Esophagus muscularis mucosa (tissue), 4 donors: ENCODE measurements around the gene FAM47E. TPM values are rescaled to one million over a fixed set of nuclear protein-coding genes. Genes with fewer than 3 reads are reported as not detected.
A peak's percentile ranks its signal among the peaks of the same experiment; 100 is the strongest.

Source experiments
- DNase-seq: peaks from one replicate; pipeline ENCODE4 v3.0.0-alpha.2; 2017; ENCODE audit errors: extremely low spot score
- H3K27ac ChIP-seq, 4 donors: fragments of 200-600 bp; sonication (generic); replicated peaks in 1 of 4; 1 replicate in 3 of 4; 2 replicates in 1 of 4; pipeline ENCODE4 v1.5.1; 2016 to 2019; ENCODE audit warnings: mild to moderate bottlenecking in 1 of 4
- H3K27me3 ChIP-seq, 4 donors: fragments of 200-600 bp; sonication (generic); one replicate each; pipeline versions ENCODE4 v1.5.1 to v1.6.0; 2016 to 2019
- H3K36me3 ChIP-seq, 4 donors: fragments of 200-600 bp; sonication (generic); one replicate each; pipeline ENCODE4 v1.5.1; 2016 to 2019
- H3K4me1 ChIP-seq, 4 donors: fragments of 200-600 bp; sonication (generic); one replicate each; pipeline ENCODE4 v1.5.1; 2016 to 2019
- H3K4me3 ChIP-seq, 4 donors: fragments of 200-600 bp; sonication (generic); 1 replicate in 2 of 4; 2 replicates in 2 of 4; pipeline ENCODE4 v1.5.1; 2016 to 2019; ENCODE audit warnings: mild to moderate bottlenecking in 4 of 4, moderate library complexity in 1 of 4
- H3K9me3 ChIP-seq, 4 donors: fragments of 200-600 bp; sonication (generic); 1 replicate in 3 of 4; 2 replicates in 1 of 4; pipeline ENCODE4 v1.5.1; 2016 to 2019
- CTCF ChIP-seq, 3 experiments: fragments of 200-600 bp in 2 of 3; fragments of 450-650 bp in 1 of 3; sonication (generic) in 2 of 3; IDR thresholded peaks; one replicate each; pipeline ENCODE4 v1.5.1; 2017 to 2019; ENCODE audit warnings: antibody characterized with exemption in 3 of 3, mild to moderate bottlenecking in 2 of 3, moderate library complexity in 1 of 3
- EP300 ChIP-seq: sonication (generic); formaldehyde crosslinking; IDR thresholded peaks from one replicate; pipeline ENCODE4 v1.6.1; 2017; ENCODE audit warnings: antibody characterized with exemption
- POLR2A ChIP-seq: fragments of 450-650 bp; IDR thresholded peaks from one replicate; pipeline ENCODE4 v1.6.1; 2017; ENCODE audit warnings: antibody characterized with exemption, moderate library complexity, mild to moderate bottlenecking, low read depth
- POLR2AphosphoS5 ChIP-seq, 2 donors: sonication (generic); formaldehyde crosslinking; IDR thresholded peaks; one replicate each; pipeline ENCODE4 v1.6.1; 2017; ENCODE audit warnings: antibody characterized with exemption in 2 of 2
- WGBS: methylation state at CpG from one replicate; pipeline ENCODE4 v1.1.5; 2018; 5-methylcytosine and 5-hydroxymethylcytosine counted together
- intact Hi-C: fragments of 100-400 bp; cut with DNase I; formaldehyde crosslinking; loops from one replicate; pipeline ENCODE4 v1.15.1; 2023
- total RNA-seq, 4 donors: library from RNA; depleted of rRNA; stranded (reverse); fragments of >200 nt; gene quantifications; one replicate each; pipeline versions ENCODE4 v1.1.0 to v1.2.1, GENCODE V29; 2016

Gene FAM47E
- total RNA-seq, 4 donors from 2014 or later: 2.0 to 2.2 (median 2.1) TPM

DNA sequence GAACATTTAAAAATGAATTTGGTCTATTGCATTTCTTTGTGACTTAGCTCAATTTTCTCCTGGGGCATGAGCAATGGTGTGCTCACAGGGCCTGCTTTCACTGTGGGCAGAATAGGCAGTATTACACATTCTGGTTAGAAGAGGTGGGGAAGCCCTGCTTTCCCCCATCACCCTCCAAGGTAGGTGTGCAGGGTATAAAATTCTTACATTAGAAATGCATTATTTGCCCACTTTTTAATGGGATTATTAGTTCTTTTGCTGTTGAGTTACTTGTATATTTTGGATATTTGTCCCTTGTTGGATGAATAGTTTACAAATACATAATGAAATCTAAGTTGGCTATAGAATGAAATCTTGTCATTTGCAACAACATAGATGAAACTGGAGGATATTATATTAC, 46.7 kb downstream of the FAM47E start:
- no peaks in the 10 kb centered on the region for H3K27me3 ChIP-seq
- TF ChIP-seq CTCF (IDR thresholded peaks at IDR 0.05): no peak
- TF ChIP-seq POLR2AphosphoS5 (IDR thresholded peaks at IDR 0.05): no peak
- TF ChIP-seq EP300: no peak
- no peak for TF ChIP-seq POLR2A
- H3K27ac ChIP-seq: no peak overlapping the region
- H3K36me3 ChIP-seq: no peaks in the 10 kb centered on the region
- peaks cover 0 to 6% (median 5%) of the 10 kb centered on the region in 4 donors for H3K4me1 ChIP-seq
- H3K9me3 ChIP-seq: peaks cover 0 to 8% (median 1%) of the 10 kb centered on the region in 4 donors
- intact Hi-C loops: no loop called here
- H3K4me3 ChIP-seq: no peak overlapping the region
- DNase-seq: no peak

DNA sequence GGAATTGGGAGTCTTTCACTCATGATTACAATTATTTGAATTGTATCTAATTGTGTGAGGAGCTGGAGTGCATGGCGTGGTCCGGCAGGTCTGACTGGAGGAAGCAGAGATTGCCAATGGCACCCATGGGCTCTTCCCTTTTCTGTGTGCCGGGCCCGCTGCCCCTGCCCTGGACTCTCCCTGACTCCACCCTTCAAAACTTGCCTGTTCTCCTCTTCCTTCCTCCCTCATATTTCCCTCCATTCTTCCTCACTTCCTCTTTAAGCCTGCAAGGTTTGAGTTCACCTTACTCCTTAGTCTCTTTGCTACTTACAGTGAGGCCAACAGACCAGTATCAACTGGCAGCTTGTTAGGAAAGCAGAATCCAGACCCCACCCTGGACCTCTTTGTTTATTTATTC, 48.5 kb downstream of the FAM47E start:
- Histone ChIP-seq H3K4me1 (peaks cover 4 to 11% (median 8%) of the 10 kb centered on the region in 4 donors), H3K4me3 (no peak overlapping the region), H3K9me3 (peaks cover 0 to 8% (median 1%) of the 10 kb centered on the region in 4 donors), H3K27me3 (no peaks in the 10 kb centered on the region), H3K36me3 (no peaks in the 10 kb centered on the region), H3K27ac (no peak overlapping the region)
- no peak for TF ChIP-seq EP300
- TF ChIP-seq CTCF (IDR thresholded peaks at IDR 0.05): no peak
- TF ChIP-seq POLR2AphosphoS5 (IDR thresholded peaks at IDR 0.05): no peak
- TF ChIP-seq POLR2A: no peak
- intact Hi-C loops: no loop called here
- 61% methylated on average over 4 of the region's 4 CpGs for WGBS
- no peak for DNase-seq

DNA sequence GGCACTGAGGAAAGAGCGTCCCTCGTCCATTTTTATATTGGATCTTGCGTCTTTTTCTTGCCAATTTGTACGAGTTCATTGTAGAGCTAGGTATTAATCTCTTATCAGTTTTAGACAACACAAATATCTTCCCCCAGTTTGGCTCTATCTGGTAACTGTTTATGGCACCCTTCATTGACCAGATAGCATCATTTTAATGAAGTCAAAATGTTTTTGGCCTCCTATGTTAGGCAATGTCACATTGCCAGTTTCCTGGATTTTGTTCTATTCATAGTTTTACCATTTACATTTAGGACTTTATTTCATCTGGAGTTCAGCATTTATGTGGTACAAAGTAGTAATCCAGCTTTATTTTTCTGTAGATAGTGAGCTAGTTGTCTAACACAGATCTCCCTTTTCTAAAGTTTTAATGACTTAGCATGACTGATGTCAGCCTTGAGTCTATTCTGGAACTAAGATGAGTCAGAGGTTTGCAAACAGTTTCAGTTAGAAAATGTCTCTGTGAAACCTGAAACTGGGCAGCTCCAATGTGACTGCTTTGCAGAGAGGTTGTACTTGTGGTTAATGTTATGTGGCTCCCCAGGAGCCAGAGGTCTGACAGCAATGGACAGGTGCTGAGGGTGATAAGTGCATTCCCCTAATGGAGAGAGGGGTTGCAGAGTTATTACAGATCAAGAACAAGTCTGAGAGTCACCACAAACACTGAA, 49.7 kb downstream of the FAM47E start:
- Histone ChIP-seq H3K4me1 (peaks cover 13 to 19% (median 16%) of the 10 kb centered on the region in 4 donors), H3K4me3 (no peak overlapping the region), H3K27me3 (no peaks in the 10 kb centered on the region), H3K36me3 (no peaks in the 10 kb centered on the region), H3K27ac (peak overlapping the region in 1 of 4 donors; percentile 27), H3K9me3 (peaks cover 0 to 8% (median 1%) of the 10 kb centered on the region in 4 donors)
- TF ChIP-seq POLR2AphosphoS5 (IDR thresholded peaks at IDR 0.05): no peak
- TF ChIP-seq CTCF (IDR thresholded peaks at IDR 0.05): no peak
- TF ChIP-seq POLR2A: no peak
- TF ChIP-seq EP300: no peak
- intact Hi-C loops: no loop called here
- 90% methylated on average over 4 of the region's 4 CpGs for WGBS
- no peak for DNase-seq

DNA sequence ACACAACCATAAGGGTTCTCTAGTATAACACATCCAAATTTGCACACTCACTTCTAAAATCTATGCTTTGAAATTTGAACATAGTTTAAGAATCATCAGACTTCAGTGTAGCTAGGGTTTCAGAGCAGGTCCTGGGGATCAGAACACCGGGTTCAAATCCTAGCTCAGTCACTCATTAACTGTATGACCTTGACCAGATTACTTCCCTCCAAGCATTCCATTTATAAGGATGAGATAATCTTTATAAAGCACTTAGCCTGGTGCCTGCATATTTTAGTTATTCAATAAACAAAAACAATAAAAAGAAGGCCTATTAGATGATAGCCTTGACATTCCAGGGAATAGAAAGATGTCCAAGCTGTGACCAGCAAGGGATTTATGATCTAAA, 50.2 kb downstream of the FAM47E start:
- H3K9me3 ChIP-seq: peaks cover 0 to 8% (median 1%) of the 10 kb centered on the region in 4 donors
- H3K27me3 ChIP-seq: no peaks in the 10 kb centered on the region
- peaks cover 14 to 19% (median 16%) of the 10 kb centered on the region in 4 donors for H3K4me1 ChIP-seq
- intact Hi-C loops: no loop called here
- H3K4me3 ChIP-seq: no peak overlapping the region
- TF ChIP-seq POLR2AphosphoS5 (IDR thresholded peaks at IDR 0.05) (no peak), POLR2A (no peak), CTCF (IDR thresholded peaks at IDR 0.05) (no peak), EP300 (no peak)
- WGBS: 79% methylated on average over 1 of the region's 1 CpG
- H3K27ac ChIP-seq: no peak overlapping the region
- DNase-seq: no peak
- H3K36me3 ChIP-seq: no peaks in the 10 kb centered on the region
